ENCODE measurements around the gene CLCN5. TPM values are rescaled to one million over a fixed set of nuclear protein-coding genes. Genes with fewer than 3 reads are reported as not detected.

The CLCN5 gene
- total and polyA plus RNA-seq, 3 donors from 2014 or later: 6.8 to 22.1 (median 20.5) TPM

GRCh38 chrX:49959602-49960001, 37.2 kb downstream of the CLCN5 start:
- WGBS, 2 donors: 78 to 100% methylated on average over 1 to 2 of the region's 2 CpGs
- Histone ChIP-seq H3K27ac (no peak overlapping the region), H3K4me1 (no peaks in the 10 kb centered on the region), H3K4me3 (no peak overlapping the region), H3K27me3 (no peaks in the 10 kb centered on the region), H3K36me3 (ENCODE audit: low read depth, missing control alignments) (no peaks in the 10 kb centered on the region), H3K9me3 (no peaks in the 10 kb centered on the region)
- intact Hi-C loops (cut with DNase I; ENCODE audit: low total_unique reads): no loop called here
- TF ChIP-seq POLR2A (IDR thresholded peaks at IDR 0.05): no peak
- TF ChIP-seq CTCF (IDR thresholded peaks at IDR 0.05): no peak
- DNase-seq: no peak

GRCh38 chrX:49960061-49960460, 37.7 kb downstream of the CLCN5 start:
- intact Hi-C loops (cut with DNase I; ENCODE audit: low total_unique reads): no loop called here
- Histone ChIP-seq H3K9me3 (no peaks in the 10 kb centered on the region), H3K4me1 (no peaks in the 10 kb centered on the region), H3K27me3 (no peaks in the 10 kb centered on the region), H3K4me3 (no peak overlapping the region), H3K27ac (no peak overlapping the region), H3K36me3 (ENCODE audit: low read depth, missing control alignments) (no peaks in the 10 kb centered on the region)
- TF ChIP-seq POLR2A (IDR thresholded peaks at IDR 0.05) (no peak), CTCF (IDR thresholded peaks at IDR 0.05) (no peak)
- DNase-seq: no peak
- WGBS, 2 donors: 47 to 57% methylated on average over 1 of the region's 1 CpG

GRCh38 chrX:49970674-49971073, 48.3 kb downstream of the CLCN5 start:
- no peaks in the 10 kb centered on the region for H3K36me3 ChIP-seq (ENCODE audit: low read depth, missing control alignments)
- no peaks in the 10 kb centered on the region for H3K9me3 ChIP-seq
- TF ChIP-seq CTCF (IDR thresholded peaks at IDR 0.05) (no peak), POLR2A (IDR thresholded peaks at IDR 0.05) (no peak)
- DNase-seq: no peak
- intact Hi-C loops (cut with DNase I; ENCODE audit: low total_unique reads): no loop called here
- WGBS, 2 donors: 71 to 91% methylated on average over 2 of the region's 2 CpGs
- H3K4me3 ChIP-seq: no peak overlapping the region
- no peaks in the 10 kb centered on the region for H3K4me1 ChIP-seq
- H3K27me3 ChIP-seq: no peaks in the 10 kb centered on the region
- H3K27ac ChIP-seq: no peak overlapping the region

GRCh38 chrX:49972328-49972860, 50.0 kb downstream of the CLCN5 start:
- no peak overlapping the region for H3K27ac ChIP-seq
- WGBS, 2 donors: 91 to 93% methylated on average over 5 of the region's 5 CpGs
- no peaks in the 10 kb centered on the region for H3K9me3 ChIP-seq
- H3K27me3 ChIP-seq: no peaks in the 10 kb centered on the region
- no peak for DNase-seq
- no peak for TF ChIP-seq CTCF (IDR thresholded peaks at IDR 0.05)
- no peak for TF ChIP-seq POLR2A (IDR thresholded peaks at IDR 0.05)
- H3K4me3 ChIP-seq: no peak overlapping the region
- intact Hi-C loops (cut with DNase I; ENCODE audit: low total_unique reads): no loop called here
- no peaks in the 10 kb centered on the region for H3K4me1 ChIP-seq
- H3K36me3 ChIP-seq (ENCODE audit: low read depth, missing control alignments): no peaks in the 10 kb centered on the region

- Histone ChIP-seq H3K9me3 (no peaks in the 10 kb centered on the region), H3K36me3 (ENCODE audit: low read depth, missing control alignments) (no peaks in the 10 kb centered on the region), H3K27me3 (no peaks in the 10 kb centered on the region), H3K4me3 (no peak overlapping the region), H3K4me1 (no peaks in the 10 kb centered on the region), H3K27ac (no peak overlapping the region)
- no peak for TF ChIP-seq CTCF (IDR thresholded peaks at IDR 0.05)
- TF ChIP-seq POLR2A (IDR thresholded peaks at IDR 0.05): no peak
- no peak for DNase-seq
- intact Hi-C loops (cut with DNase I; ENCODE audit: low total_unique reads): no loop called here
- WGBS, 2 donors: 37 to 56% methylated on average over 4 of the region's 4 CpGs
These were observed 54.3 kb downstream of the CLCN5 start for GRCh38 chrX:49976682-49977197.
